ENCODE results near the gene KRT4.

DNA sequence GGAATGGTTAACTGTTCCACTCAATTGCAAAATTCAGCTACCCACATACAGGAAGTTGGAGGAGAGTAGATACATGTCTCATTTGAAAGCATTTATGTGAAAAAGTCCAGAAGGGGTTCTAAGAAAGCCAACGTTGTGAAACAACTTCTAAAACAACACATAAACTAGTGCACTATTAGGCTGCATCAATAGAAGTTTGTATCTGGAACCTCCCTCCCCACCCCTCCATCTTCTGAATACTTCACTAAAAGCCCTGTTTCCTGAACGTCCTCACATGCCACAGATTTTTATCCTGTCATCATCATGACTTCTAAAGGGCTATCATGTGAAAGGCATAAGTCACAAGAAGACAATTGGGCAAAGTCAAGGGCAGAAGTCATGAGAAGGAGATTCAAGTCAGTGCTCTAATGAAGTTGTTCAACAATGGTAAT lies 14.7 kb upstream of the KRT4 start:
- TF ChIP-seq EZH2phosphoT487 (IDR thresholded peaks at IDR 0.05; ENCODE audit: insufficient read depth, low read depth) = no peak
- TF ChIP-seq EZH2 (IDR thresholded peaks at IDR 0.05; ENCODE audit: insufficient read depth, poor library complexity, severe bottlenecking) = no peak

All from GM23248 (cell line).